NK-92 (cell line): ENCODE results near the gene ST6GALNAC2.
"Not testable (repeated sequence)": the region's sequence is repeated elsewhere in the genome, so short reads cannot be mapped to it uniquely, and the experiment has no call there.

Experiments used
- DNase-seq: peaks from one replicate; lab custom pipeline; 2025; ENCODE audit not compliant: unreplicated experiment; lab: John Stamatoyannopoulos, UW

ST6GALNAC2 gene

GRCh38 chr17:76570877-76571471 is 14.7 kb downstream of the ST6GALNAC2 start:
- no peak for DNase-seq

GRCh38 chr17:76570457-76570856 is 15.2 kb downstream of the ST6GALNAC2 start:
- no peak for DNase-seq

DNA sequence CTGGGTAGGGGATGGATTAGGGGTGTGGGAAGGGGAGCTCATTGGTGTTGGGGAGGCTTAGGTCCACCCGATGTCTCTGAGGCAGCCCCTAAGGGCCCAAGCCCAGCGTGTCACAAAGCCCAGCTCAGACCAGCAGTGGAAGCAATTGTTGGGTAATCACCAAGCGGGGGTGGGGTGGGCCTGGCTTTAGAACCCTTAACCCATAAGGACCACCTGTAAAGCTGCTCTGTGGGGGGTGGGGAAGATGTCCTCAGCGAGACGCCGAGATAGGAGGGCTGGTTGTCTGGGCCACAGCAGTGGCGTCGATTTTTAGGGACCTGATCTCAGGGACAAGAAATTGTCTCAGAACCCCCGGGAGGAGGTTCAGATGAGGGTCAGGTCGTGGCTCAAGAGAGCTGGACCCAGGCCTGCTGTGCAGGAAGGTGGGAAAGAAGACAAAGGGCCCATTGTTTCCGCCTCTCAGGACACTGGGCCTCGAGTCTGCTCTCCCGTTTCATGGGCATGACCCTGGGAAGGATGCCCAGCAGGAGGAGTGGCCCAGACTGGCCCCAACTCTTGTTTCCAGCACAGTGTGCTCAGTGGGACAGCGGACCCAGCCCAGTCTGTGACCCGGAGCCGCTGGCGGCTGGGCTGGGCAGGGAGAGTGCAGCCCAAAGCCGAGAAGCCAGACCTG is 15.9 kb downstream of the ST6GALNAC2 start:
- DNase-seq: no peak

DNA sequence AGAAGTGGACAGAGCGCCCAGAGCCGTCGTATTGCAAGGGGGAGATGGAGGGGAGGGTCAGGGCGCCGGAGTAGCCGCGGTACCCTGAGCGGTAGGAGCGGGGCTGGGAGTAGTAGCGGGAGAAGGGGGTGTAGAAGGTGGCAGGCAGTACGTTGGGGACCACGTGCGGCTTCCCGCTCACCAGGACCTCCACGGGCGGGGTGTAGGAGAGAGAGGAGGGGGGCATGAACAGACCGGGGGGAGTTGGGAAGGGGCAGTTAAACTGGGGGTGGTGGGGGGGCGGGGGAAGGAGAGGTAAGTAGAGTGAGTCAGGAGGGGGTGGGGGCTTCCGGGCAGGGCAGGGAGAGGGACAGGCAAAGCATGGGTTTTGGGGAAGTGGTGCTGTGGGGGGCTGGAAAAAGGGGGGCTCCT is 16.8 kb downstream of the ST6GALNAC2 start:
- DNase-seq: no peak

- no peak for DNase-seq
Measured at GRCh38 chr17:76567634-76568432, 17.8 kb downstream of the ST6GALNAC2 start.

DNA sequence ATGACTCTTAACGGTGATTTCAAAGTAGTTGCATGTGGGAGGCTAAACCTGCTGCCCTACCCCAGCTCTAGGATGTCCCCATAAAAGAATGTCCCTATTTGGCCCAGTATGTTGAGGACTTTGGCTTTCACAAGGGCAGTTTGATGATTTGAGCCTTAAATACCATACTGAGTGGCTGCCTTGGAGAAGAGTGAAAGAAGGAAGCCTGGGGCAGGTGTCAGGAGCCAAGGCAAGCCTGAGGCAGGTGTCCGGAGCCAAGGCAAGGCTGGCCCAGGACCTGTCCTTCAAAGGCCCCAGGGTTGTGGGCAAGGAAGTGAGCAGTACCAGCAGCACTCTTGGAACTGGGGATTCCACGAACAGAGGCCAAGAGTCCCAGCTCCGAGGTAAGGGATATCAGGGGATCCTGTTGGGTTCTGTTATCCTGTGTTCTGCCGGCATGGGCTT is 18.6 kb downstream of the ST6GALNAC2 start:
- DNase-seq: no peak

DNA sequence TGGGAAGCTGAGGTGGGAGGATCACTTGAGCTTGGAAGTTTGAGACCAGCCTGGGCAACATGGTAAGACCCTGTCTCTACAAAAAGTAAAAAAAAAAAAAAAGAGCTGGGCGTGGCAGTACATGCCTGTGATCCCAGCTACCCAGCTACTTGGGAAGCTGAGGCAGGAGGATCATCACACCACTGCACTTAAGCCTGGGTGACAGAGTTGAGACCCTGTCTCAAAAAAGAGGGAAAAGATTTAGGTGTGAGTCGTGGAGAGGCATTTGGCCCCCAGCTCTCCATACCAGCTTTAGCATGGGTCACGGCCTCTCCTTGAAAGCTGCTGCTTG is 19.1 kb downstream of the ST6GALNAC2 start:
- no peak for DNase-seq

GRCh38 chr17:76565728-76566612 is 19.7 kb downstream of the ST6GALNAC2 start:
- DNase-seq: no peak

GRCh38 chr17:76564991-76565727 is 20.5 kb downstream of the ST6GALNAC2 start:
- DNase-seq: not testable (repeated sequence)

GRCh38 chr17:76563359-76563758 is 22.3 kb downstream of the ST6GALNAC2 start:
- not testable (repeated sequence) for DNase-seq

GRCh38 chr17:76562734-76563148 is 22.9 kb downstream of the ST6GALNAC2 start:
- DNase-seq: no peak

DNA sequence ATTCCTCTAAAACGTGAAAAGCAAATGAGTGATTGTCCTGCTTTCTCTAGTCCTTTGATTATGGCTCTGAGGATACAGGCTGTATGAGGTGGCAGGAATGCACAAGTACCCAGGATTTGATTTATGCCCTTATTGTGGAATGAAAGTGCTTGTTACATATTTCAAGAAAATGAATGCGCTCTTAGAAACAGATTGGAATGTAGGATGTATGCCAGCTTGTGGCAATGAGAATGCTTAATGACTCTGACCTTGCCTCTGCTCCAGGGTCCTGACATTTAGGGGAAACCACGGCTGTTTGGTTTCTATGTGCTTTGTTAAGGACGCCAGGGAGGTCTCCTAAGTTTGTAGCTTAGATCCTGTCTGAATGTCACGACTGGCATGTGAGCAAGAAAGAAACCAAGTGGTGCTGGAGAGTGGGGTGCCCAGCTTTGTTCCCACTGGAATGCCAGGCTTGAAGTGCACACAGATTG is 23.8 kb downstream of the ST6GALNAC2 start:
- no peak for DNase-seq

GRCh38 chr17:76561332-76561731 is 24.3 kb downstream of the ST6GALNAC2 start:
- no peak for DNase-seq

DNA sequence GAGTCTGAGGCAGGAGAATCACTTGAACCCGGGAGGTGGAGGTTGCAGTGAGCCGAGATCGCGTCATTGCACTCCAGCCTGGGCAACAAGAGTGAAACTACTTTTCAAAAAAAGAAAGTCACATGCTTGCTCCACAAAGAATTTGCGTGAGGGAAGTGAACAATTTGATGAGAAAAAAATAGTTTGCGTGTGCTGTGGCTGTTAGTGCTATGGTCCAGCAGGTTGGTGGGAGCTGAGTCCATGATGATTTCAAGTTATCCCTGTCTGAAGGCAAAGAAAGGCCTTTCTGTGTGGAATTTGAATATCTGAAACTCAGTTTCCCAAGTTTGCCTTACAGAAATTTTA is 24.8 kb downstream of the ST6GALNAC2 start:
- no peak for DNase-seq

DNA sequence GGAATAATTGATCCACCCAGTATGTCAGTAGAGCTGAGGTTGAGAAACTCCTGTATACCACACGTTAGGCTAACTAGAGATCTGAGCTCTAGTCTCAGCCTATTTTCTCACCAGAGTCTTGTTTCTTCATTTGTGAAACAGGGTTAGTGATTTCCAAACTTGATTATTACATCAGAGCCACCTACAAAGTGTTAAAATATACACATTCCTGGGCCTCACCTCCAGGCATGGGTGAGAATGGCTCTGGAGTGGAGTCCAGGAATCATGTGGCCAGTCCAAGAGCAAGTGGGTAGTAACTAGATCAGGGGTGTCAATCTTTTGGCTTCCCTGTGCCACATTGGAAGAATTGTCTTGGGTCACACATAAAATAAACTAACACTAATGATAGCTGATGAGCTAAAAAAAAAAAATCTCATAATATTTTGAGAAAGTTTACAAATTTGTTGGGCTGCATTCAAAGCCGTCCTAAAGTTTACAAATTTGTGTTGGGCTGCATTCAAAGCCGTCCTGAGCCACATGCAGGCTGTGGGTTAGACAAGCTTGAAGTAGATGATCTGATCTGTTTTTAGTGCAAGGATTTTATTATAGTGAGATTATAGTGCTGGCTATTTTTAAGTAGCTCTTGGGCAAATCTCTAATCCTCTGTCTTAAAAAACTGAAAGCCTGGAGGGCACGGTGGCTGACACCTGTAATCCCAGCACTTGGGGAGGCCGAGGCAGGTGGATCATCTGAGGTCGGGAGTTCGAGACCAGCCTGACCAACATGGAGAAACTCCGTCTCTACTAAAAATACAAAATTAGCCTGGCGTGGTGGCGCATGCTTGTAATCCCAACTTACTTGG is 25.4 kb downstream of the ST6GALNAC2 start:
- DNase-seq: no peak

- not testable (repeated sequence) for DNase-seq
Measured at GRCh38 chr17:76559460-76559859, 26.2 kb downstream of the ST6GALNAC2 start.

DNA sequence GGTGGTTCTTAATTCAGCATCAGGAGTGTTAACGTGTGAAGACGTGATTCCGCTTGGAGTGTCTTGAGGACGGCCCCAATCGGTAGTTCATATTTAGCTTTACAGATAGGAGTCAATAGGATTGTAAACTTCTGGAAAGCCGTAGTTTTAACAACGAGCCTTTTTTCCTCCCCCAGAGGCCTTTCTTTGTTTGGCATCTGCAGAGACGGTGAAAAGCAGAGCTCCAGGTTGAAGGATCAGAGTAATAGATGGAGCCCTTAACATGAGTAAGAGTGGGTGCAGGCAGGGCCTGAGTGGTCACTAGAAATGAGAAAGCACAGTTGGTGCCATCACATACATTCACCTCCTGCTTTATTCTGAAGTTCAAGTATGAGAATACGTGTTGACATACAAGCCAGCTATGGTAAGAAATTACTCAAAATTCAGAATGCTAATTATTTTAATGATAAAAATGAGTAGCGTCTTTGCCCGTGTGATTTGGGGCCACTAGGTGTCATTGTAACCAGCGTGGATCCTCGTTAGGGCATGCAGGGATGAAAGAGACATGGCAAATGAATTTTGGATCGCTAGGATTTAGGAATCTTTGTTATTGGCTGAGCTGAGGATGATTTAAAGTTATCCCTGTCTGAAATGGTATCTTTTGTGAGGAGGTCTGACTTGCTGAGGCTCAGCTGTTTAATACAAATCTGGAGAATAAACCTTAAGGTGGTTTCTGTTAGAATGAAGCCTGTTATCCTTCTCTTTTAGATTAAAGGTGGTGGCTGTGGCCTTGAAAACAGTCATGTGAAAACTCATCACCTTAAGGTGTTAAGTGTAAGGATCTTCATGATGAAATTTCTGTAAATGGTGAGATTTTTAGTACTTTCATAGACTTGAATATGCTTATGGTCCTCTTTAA is 27.2 kb downstream of the ST6GALNAC2 start:
- no peak for DNase-seq

GRCh38 chr17:76557368-76558197 is 28.1 kb downstream of the ST6GALNAC2 start:
- peak; percentile 72 for DNase-seq
